SK-N-SH treated with all-trans-retinoic acid at 6 μM for 48 hours (cell line): ENCODE results near the gene CKAP4.

Experiments
- ARNTL ChIP-seq: fragments of 450-650 bp; formaldehyde crosslinking; IDR thresholded peaks from 2 replicates; pipeline ENCODE4 v1.5.0; 2020; ENCODE audit warnings: low read depth, mild to moderate bottlenecking, moderate library complexity, borderline replicate concordance
- BACH2 ChIP-seq: fragments of 250-450 bp; sonication (Bioruptor Pico); IDR thresholded peaks from 2 replicates; pipeline ENCODE4 v1.9.0; 2021; ENCODE audit warnings: mild to moderate bottlenecking, borderline replicate concordance
- PPARA ChIP-seq: fragments of 250-450 bp; sonication (Bioruptor Pico); IDR thresholded peaks from 2 replicates; pipeline ENCODE4 v1.5.0; 2020; ENCODE audit warnings: mild to moderate bottlenecking, borderline replicate concordance
- ZNF565 ChIP-seq: fragments of 450-650 bp; formaldehyde crosslinking; conservative IDR thresholded peaks from 2 replicates; pipeline ENCODE4 v1.5.0; 2020; ENCODE audit warnings: low read depth, mild to moderate bottlenecking, moderate library complexity

- TF ChIP-seq PPARA (no peak), ZNF565 (CRISPR knock-in tag) (no peak), BACH2 (CRISPR knock-in tag) (no peak), ARNTL (CRISPR knock-in tag) (no peak)
Observed at GRCh38 chr12:106247674-106248311, at the start of gene CKAP4.
